GM12864 (cell line): ENCODE measurements around the gene FXYD6.

Experiments used
- DNase-seq: peaks from one replicate; pipeline ENCODE4 v3.0.0-alpha.2; 2011; ENCODE audit warnings: low read depth
- H3K4me3 ChIP-seq: 2 replicates; pipeline ENCODE4 v1.5.1; 2011; ENCODE audit warnings: mild to moderate bottlenecking, low read depth, low read length, control low read depth
- TF ChIP-seq, protein P1 (sequence below): IDR thresholded peaks from 2 replicates; pipeline ENCODE4 v1.5.1; 2011; ENCODE audit warnings: low read depth, mild to moderate bottlenecking, moderate library complexity, low read length, control low read depth, inconsistent platforms; ENCODE audit errors: missing control alignments

FXYD6 gene

DNA sequence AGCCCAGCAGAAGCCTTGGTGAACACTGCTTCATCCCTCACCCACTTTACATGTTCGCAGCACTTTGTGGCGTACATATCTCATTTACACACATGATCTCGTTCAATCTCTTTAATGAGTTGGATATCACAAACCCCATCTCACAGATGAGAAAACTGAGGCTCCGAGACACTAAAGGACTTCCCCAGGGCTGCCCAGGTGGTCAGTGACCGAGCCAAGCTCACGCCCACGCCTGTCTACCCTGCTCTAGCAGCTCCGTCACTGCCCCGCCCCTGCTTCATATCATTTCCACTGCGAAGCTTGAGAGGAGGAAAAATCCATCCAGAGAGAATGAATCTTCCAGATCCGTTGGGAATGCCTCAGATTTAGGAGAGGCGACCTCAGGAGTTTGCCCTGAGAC is 67.7 kb downstream of the FXYD6 start:
- no peak overlapping the region for H3K4me3 ChIP-seq
- no peak for DNase-seq
- TF ChIP-seq, protein P1, sequence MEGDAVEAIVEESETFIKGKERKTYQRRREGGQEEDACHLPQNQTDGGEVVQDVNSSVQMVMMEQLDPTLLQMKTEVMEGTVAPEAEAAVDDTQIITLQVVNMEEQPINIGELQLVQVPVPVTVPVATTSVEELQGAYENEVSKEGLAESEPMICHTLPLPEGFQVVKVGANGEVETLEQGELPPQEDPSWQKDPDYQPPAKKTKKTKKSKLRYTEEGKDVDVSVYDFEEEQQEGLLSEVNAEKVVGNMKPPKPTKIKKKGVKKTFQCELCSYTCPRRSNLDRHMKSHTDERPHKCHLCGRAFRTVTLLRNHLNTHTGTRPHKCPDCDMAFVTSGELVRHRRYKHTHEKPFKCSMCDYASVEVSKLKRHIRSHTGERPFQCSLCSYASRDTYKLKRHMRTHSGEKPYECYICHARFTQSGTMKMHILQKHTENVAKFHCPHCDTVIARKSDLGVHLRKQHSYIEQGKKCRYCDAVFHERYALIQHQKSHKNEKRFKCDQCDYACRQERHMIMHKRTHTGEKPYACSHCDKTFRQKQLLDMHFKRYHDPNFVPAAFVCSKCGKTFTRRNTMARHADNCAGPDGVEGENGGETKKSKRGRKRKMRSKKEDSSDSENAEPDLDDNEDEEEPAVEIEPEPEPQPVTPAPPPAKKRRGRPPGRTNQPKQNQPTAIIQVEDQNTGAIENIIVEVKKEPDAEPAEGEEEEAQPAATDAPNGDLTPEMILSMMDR: no peak

DNA sequence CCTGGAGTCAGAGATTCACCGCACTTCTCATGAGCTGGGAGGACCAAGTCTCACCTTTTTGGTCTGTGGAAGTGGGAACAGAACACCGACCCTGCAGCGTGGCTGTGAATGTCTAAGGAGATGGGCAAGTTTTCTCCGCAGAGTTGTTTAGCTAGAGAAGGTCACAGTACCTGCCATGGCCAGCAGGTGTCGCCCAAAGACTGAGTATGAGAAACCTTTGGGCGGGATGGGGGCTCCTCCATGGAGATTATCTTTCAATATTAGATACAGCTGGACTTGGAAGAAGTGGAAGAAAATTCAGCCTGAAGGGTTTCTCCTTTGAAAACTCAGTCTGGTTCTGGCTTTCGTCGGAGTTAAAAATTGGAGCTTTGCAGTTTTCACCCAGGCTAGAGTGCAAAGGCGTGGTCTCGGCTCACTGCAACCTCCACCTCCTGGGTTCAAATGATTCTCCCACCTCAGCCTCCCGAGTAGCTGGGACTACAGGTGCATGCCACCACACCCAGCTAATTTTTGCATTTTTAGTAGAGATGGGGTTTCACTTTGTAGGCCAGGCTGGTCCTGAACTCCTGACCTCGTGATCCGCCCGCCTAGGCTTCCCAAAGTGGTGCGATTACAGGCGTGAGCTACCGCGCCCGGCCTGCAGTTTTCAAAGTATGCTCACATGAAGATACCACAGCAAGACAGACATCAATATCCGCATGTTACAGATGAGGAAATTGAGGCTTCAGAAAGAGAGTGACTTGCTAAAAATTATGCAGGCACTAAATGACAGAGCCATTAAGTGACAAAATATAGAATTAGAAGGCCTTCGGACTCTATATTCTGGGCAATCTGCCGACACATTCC is 68.8 kb downstream of the FXYD6 start:
- no peak overlapping the region for H3K4me3 ChIP-seq
- no peak for DNase-seq
- TF ChIP-seq, protein P1: peak; percentile 87

DNA sequence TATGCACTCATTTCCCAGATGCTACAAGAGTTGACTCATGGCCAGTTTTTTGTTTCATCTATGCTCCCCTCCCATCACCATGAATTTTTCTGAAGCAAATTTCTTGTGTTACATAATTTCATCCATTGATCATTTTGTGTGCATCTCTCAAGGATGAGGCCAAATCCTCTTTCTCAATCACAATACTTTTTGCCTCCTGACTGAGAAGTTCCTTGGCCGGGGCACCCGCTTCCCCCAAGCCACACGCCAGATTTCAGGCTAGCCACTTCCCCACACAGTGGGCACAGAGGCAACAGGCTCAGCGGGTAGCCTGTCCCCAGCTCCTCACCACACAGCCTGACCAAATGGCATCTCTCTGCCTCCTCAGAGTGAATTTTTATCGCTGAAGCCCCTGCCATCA is 69.6 kb downstream of the FXYD6 start:
- no peak overlapping the region for H3K4me3 ChIP-seq
- DNase-seq: no peak
- TF ChIP-seq, protein P1: no peak

DNA sequence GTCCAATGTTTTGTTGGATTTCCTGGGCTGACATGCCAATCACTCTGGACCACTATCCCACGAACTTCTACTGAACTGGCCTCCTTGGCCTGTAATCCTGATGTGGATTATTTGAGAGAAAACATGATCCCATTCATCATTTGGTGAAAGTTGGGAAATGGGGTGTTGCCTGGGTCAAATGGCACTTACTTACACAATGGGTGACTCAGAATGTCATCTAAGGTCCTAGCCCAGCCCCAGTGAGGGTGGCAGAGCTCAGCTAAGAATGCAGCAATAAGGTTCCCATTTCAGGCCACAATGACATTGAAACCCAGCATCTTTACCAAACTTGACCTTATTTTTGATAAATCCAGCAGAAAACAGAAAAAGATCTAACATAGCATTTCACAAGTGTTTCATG is 71.4 kb downstream of the FXYD6 start:
- no peak overlapping the region for H3K4me3 ChIP-seq
- TF ChIP-seq, protein P1: no peak
- no peak for DNase-seq

DNA sequence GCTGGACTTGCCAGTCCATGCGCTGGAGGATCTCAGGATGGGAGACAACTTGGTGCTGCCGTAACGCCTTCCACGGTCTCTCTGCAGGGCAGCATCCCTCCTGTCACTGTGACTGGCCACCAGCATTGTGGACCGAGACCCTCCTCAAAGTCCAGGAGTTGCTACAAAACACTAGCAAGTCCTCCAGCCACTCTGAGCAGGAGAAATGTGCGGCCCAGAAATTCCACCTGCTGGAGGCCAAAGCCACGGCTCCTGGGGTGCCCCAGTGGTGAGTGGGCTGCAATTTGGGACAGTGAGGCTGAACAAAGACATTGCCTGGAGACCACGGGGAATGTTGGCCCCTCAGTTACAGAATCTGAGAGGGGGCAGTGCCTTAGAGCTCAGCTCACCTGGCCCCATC is 72.6 kb downstream of the FXYD6 start:
- no peak for DNase-seq
- H3K4me3 ChIP-seq: no peak overlapping the region
- TF ChIP-seq, protein P1: no peak

DNA sequence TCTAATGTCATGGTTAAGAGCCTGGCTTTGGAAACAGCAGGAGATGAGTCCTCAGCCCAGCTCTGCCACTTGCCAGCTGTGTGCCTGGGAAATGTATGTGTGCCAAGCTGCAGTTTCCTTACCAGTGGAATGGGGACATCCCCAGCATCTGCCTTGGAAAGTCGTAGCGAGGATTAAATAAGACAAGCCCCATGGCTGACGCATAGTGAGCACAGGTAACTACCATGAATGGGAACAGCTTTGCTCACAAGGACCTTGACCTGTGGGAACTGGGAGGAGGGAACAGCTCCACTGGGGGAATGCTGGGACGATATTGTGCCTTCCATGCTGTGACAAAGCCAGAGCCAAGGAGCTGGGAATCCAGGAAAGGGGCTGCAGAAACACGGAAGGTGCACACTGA is 76.8 kb downstream of the FXYD6 start:
- no peak overlapping the region for H3K4me3 ChIP-seq
- DNase-seq: no peak
- TF ChIP-seq, protein P1: no peak

DNA sequence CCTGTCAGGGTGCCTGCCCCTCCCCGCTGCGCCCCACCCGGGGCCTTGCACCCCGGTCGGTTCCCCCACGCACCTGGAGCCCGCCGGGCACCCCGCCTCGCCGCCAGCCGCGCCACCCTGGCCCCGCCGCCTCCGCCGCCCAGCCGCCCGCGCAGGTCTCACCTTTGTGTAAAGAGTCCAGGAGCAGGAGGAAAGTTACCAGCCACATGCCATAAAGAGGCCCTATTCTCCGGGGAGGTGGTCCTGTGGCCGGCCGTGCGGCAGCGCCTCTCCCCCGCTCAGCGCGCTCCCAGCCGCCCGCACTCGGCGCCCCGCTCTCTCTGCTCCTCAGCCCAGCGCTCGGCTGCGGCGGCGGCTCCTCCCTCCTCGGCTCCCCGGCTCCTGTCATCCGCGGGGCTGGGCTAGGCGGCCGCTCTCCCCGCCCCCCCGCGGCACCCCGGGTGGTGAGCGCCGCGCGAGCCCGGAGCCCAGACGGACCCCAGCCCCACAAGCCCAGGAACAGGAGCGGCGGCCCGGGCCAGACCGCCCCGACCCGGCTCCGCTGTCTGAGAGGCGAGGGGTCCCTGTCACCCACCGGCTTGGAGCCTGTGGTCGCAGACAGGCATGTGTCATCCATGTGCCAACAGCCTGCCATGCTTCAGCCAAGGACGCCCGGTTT is 79.5 kb downstream of the FXYD6 start, which contains the start of gene DSCAML1:
DSCAML1 (minus strand) TSS at position 345 of the 658 bp plus-strand sequence; CDS start at position 208, 137 bp downstream.
- TF ChIP-seq, protein P1: no peak

More for the DNA sequence above, 79.5 kb downstream of the FXYD6 start, which contains the start of gene DSCAML1:
- no peak within 1 kb of the TSS for H3K4me3 ChIP-seq
- DNase-seq: no peak
